ENCODE results near the gene DNASE1L3. TPM values are rescaled to one million over a fixed set of nuclear protein-coding genes. Genes with fewer than 3 reads are reported as not detected.
A peak's percentile ranks its signal among the peaks of the same experiment; 100 is the strongest.
"Not testable (repeated sequence)": the region's sequence is repeated elsewhere in the genome, so short reads cannot be mapped to it uniquely, and the experiment has no call there.

DNASE1L3 gene
- total RNA-seq, 1 donor: not detected

DNA sequence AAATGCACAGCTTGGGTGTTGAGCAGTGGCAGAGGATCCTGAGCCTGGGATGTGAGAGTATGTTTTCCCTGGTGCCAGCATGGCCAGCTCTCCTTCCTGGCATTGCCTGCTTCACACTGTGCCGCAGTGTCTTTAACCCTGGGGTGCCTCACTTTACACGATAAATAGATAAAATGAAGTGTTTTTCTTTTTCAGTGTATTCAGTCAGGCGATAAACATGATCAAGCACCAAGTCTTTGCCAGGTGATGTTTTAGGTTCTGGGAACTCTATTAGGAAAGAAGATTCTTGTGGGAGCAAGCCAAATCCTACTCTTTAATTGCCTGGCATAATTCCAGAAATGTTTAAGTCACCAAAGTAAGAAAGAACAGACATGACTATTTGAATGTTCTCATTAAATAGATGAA lies 40.9 kb upstream of the DNASE1L3 start:
- peak; percentile 69 for DNase-seq (ENCODE audit: low read depth)
- no peak overlapping the region for H3K4me3 ChIP-seq (ENCODE audit: low read depth, low read length)
- TF ChIP-seq, protein P1, sequence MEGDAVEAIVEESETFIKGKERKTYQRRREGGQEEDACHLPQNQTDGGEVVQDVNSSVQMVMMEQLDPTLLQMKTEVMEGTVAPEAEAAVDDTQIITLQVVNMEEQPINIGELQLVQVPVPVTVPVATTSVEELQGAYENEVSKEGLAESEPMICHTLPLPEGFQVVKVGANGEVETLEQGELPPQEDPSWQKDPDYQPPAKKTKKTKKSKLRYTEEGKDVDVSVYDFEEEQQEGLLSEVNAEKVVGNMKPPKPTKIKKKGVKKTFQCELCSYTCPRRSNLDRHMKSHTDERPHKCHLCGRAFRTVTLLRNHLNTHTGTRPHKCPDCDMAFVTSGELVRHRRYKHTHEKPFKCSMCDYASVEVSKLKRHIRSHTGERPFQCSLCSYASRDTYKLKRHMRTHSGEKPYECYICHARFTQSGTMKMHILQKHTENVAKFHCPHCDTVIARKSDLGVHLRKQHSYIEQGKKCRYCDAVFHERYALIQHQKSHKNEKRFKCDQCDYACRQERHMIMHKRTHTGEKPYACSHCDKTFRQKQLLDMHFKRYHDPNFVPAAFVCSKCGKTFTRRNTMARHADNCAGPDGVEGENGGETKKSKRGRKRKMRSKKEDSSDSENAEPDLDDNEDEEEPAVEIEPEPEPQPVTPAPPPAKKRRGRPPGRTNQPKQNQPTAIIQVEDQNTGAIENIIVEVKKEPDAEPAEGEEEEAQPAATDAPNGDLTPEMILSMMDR (IDR thresholded peaks at IDR 0.05; ENCODE audit: insufficient read depth, low read depth, low read length): no peak

DNA sequence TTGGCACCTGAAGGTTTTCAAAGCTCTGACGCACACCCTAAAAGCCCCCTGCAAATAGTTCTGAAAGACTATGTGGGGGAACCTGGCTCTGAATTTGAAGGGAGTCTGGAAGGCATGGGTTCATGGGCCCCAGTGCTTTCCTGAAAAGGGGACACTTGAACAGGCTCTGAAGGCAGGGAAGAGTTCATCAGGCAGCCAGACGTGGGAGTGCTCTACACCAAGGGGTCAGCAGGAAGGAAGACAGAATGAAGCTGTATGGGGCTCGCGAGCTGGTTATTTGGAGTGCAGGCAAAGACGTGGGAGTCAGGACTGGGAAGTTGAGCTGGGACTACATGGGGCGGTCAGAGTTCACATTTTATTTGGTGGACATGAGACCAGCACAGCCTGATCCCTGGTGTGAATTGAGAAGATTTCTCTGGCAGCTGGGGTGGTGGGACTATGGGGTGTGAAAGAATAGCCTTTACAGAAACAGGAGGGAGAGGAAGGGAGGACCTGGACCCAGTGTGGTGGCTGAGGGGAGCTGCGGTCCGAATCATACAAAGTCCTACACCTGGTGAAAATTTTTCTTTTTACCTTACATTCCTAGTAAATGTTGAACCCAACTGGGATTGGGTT lies 39.4 kb upstream of the DNASE1L3 start:
- peak; percentile 44 for DNase-seq (ENCODE audit: low read depth)
- H3K4me3 ChIP-seq (ENCODE audit: low read depth, low read length): no peak overlapping the region
- TF ChIP-seq, protein P1 (IDR thresholded peaks at IDR 0.05; ENCODE audit: insufficient read depth, low read depth, low read length): no peak

DNA sequence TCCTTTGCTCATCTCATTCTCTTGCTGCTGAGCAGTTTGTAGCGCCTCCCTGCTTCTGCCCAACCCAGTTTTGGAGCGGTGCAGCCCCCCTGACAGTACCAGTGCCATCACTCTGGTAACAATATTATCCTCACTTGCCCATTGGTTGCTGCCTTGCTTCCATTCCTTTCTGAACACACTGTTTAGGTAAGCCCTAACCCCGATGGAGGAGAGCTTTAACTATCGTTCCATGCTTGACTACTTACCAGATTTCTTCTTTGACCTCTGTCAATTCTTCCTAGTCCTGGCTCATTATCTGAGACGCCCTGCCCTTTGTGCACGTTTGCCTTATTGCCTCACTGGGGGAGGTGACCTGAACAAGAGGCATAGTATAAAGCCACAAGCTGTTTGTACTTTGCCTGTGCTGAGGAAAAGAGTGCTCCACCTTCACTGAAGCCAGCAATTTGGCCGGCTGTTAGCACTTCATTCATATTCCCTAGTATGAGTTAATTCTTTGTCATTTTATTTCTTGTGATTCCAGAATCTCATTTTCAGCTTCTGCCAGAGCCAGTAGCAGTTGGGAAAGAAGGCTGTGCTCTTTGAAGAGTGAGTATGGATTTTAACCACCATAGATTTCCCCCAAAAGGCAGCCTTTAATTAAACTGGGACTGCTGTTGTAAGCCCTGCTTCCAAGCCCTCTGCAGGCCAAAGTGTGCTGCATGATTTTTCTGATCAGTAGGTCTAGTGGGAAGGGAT lies 38.8 kb upstream of the DNASE1L3 start:
- TF ChIP-seq, protein P1 (IDR thresholded peaks at IDR 0.05; ENCODE audit: insufficient read depth, low read depth, low read length): peak; percentile 23
- no peak for DNase-seq (ENCODE audit: low read depth)
- no peak overlapping the region for H3K4me3 ChIP-seq (ENCODE audit: low read depth, low read length)

DNA sequence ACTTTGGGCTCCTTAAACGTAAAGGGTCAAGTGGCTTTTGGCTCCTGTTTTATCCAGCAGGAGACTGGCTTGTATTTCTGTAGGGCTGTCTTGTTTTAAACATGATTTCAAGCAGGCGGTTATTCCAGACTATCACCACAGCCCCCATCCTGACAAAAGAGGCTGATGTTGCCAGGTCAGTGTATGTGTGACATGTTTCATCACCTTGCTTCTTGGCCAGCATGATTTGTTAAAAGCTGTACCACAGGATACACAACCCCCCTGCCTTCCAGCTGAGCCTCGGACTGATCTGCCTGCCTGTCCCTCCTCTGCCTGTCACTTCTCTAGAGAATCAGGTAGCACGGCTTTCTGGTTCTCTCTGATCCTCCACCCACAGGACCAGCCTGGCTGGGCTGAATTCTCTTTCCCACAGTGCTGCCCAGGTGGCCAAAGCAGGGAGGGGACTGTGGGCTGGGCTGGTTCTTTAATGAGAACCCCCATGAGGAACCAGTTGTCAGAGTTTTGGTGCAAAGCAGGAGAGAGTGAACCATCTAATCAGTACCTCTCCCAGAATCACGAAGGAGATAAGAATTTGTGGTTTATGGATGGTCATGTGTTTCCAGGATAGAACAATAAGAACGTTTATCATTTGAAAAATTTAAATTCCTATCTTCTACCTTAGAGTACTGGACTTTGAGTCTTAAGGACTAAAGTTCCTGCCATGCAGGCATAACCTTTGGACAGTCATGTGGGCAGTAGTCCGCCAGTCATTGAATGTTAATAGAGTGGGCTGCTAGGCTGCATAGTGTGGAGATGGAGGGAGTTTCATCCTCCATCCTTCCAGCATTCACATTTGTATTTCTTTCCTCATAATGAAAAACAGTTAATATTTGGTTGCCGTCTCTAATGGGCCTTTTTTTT lies 35.6 kb upstream of the DNASE1L3 start:
- TF ChIP-seq, protein P1 (IDR thresholded peaks at IDR 0.05; ENCODE audit: insufficient read depth, low read depth, low read length): no peak
- no peak overlapping the region for H3K4me3 ChIP-seq (ENCODE audit: low read depth, low read length)
- DNase-seq (ENCODE audit: low read depth): no peak

DNA sequence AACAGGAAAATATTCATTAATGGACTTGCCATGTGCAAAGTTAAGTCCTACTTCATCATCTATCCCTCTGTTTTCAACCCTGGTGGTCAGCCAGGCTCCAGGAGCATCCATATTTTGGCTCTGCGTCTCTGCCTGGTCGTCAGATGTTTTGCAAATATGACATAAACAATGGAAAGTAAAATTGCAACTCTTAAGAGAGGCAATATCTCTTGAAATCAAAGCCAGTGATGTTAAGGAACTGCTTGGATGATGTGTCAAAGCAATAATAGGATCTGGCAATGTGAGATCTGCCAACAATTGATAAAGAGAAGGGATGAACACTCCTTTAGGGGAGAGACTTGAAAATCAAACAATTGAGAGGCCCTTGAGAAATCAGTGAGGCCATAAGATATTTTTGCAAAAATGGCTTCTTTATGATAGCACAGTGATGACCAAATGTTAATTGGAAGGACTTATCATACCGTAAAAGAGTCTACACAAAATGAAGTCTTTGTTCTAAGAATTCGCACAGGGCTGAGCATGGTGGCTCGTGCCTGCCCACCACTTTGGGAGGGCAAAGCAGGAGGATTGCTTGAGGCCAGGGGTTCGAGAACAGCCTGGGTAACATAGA lies 33.3 kb upstream of the DNASE1L3 start:
- H3K4me3 ChIP-seq (ENCODE audit: low read depth, low read length): no peak overlapping the region
- no peak for DNase-seq (ENCODE audit: low read depth)

DNA sequence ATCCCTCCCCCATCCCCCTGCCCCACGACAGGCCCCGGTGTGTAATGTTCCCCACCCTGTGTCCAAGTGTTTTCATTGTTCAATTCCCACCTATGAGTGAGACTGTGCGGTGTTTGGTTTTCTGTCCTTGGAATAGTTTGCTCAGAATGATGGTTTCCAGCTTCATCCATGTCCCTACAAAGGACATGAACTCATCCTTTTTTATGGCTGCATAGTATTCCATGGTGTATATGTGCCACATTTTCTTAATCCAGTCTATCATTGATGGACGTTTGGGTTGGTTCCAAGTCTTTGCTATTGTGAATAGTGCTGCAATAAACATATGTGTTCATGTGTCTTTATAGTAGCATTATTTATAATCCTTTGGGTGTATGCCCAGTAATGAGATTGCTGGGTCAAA lies 32.1 kb upstream of the DNASE1L3 start:
- not testable (repeated sequence) for H3K4me3 ChIP-seq (ENCODE audit: low read depth, low read length); DNase-seq (ENCODE audit: low read depth)

More for the DNA sequence above, 33.3 kb upstream of the DNASE1L3 start:
- TF ChIP-seq, protein P1 (IDR thresholded peaks at IDR 0.05; ENCODE audit: insufficient read depth, low read depth, low read length): no peak
